Fibroblast of pulmonary artery (primary cell): Measurements from ENCODE around the gene CR1.
A peak's percentile ranks its signal among the peaks of the same experiment; 100 is the strongest.
"Not testable (repeated sequence)": the region's sequence is repeated elsewhere in the genome, so short reads cannot be mapped to it uniquely, and the experiment has no call there.

ENCODE experiments used
- DNase-seq: peaks from one replicate; pipeline ENCODE4 v3.0.0-alpha.2; 2010; ENCODE audit warnings: low read depth
- H3K4me3 ChIP-seq: replicated peaks from 2 replicates; pipeline ENCODE4 v1.5.1; 2011; ENCODE audit warnings: low read depth, mild to moderate bottlenecking, control low read depth, low read length, moderate library complexity
- CTCF ChIP-seq: IDR thresholded peaks from 2 replicates; pipeline ENCODE4 v1.5.1; 2011; ENCODE audit warnings: mild to moderate bottlenecking, control low read depth, low read length, inconsistent platforms; ENCODE audit errors: missing control alignments

CR1 gene

GRCh38 chr1:207606362-207606755 is 110.4 kb downstream of the CR1 start:
- no peak for DNase-seq
- no peak overlapping the region for H3K4me3 ChIP-seq
- no peak for TF ChIP-seq CTCF

GRCh38 chr1:207612762-207613161 is 116.8 kb downstream of the CR1 start:
- no peak for DNase-seq
- H3K4me3 ChIP-seq = no peak overlapping the region
- TF ChIP-seq CTCF = no peak

- H3K4me3 ChIP-seq = no peak overlapping the region
- peak; percentile 81 for TF ChIP-seq CTCF
- peak; percentile 59 for DNase-seq
Measured at GRCh38 chr1:207619871-207620542, 124.0 kb downstream of the CR1 start.

GRCh38 chr1:207620543-207620893 is 124.6 kb downstream of the CR1 start:
- no peak for TF ChIP-seq CTCF
- DNase-seq = no peak
- no peak overlapping the region for H3K4me3 ChIP-seq

GRCh38 chr1:207625504-207626071 is 129.6 kb downstream of the CR1 start:
- H3K4me3 ChIP-seq, DNase-seq: not testable (repeated sequence)

GRCh38 chr1:207626972-207627337 is 131.0 kb downstream of the CR1 start:
- no peak for DNase-seq
- no peak for TF ChIP-seq CTCF
- H3K4me3 ChIP-seq = no peak overlapping the region

- DNase-seq = no peak
- no peak overlapping the region for H3K4me3 ChIP-seq
- no peak for TF ChIP-seq CTCF
Measured at GRCh38 chr1:207627496-207627895, 131.5 kb downstream of the CR1 start.
